GM19455 (cell line): ENCODE measurements around the gene RPL26.
"Not testable (repeated sequence)": the region's sequence is repeated elsewhere in the genome, so short reads cannot be mapped to it uniquely, and the experiment has no call there.

Experiments used
- ATAC-seq: cut with Tn5 transposase; IDR thresholded peaks from one replicate; pipeline ENCODE4 v1.9.1; 2021; ENCODE audit not compliant: unreplicated experiment

Gene RPL26

GRCh38 chr17:8397636-8398035, 14.6 kb upstream of the RPL26 start, which contains the start of gene RNF222:
Gene RNF222, minus strand, starts transcription at chr17:8397827. Its CDS starts 4,366 bp downstream, at chr17:8393461.
- ATAC-seq, result no peak

- ATAC-seq, result not testable (repeated sequence)
These were observed 11.5 kb upstream of the RPL26 start for GRCh38 chr17:8394497-8394896.

DNA sequence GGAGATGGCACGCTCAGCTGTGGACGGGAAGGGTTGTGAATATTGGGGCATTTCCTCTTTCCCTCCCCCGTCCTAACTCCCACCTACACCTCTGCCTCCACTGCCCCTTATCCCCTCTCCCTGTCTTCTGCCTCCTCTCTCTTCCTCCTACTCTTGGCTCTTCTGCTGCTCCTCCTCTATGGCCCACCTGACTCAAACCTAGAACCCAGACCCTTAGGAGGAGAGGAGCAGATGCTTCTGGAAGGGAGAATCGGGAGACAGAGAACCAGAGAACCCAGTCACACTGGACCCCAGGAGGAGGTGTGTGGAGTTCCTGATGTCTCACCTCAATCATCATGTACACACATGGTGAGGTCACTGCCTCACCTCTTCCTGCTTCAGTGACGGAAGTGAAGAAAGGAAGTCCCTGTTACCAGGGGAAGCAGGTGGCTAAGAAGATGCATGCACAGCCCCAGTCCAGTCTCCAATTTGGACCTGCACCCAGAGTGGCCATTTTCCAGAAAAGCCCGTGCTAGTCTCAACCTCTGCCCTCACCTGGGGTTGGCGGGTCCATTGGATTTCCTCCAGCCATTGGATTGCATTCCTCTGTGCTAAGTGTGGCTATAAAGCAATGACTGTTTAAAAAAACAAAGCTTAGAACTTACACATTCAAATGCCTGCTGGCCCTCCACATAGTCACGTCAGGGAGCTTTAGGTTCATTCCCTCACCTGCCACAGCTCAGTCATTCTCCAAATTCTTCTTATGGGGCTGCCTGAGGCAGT, 10.7 kb upstream of the RPL26 start:
- ATAC-seq, result no peak

DNA sequence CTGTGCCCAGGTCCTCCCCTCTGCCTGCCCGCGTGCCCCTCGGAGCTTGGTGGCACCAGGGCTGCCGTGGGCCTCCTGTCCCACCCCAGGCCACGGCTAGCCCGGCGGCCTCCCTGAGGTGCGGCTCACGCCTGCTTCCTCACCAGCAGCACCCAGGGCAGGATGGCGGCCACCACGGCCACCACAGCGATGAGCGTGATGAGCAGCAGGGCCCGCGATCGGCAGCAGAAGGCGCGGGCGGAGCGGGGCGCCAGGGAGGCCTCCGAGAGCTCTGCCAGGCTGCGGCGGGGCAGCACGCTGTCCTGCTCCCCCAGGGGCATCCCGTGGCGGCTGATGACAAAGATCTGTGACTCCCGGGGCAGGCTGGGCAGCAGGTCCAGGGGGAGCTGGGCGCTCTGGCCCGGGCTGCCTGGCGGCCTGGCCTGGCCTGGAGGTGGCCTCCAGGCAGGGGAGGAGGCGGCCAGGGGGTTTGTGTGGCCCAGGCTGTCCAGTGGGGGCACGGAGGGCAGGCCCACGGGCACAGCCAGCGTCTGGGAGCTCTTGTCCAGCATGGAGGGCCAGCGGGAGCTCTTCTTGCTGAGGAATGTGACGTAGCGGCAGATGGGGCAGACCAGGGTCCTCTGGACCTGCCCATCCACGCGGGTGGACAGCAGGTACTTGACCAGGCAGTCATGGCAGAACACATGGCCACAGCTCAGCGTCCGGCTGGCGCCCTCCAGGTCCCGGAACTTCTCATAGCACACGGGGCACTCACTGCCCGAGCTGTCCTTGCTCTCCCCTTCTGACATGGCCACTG, 9.9 kb upstream of the RPL26 start:
- no peak for ATAC-seq

DNA sequence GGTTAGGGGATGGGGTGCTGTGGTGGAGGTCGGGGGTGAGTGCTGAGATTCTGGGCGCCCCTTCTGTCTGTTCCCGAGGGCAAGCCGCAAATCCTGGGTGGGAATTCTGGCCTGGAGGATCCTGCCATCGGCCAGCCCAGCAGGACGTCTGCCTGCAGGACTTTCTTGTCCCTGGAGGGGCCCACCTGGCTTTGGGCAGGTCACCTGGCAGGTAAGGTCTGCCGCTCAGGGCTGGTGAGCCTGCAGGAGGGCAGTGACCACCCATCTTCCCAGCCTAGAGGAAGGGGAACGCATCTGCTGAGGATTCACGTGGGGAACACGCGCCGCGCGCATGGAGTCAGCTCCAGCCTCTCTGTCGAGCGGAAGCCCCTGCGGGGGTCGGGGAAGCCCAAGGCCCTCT, 9.3 kb upstream of the RPL26 start:
- no peak for ATAC-seq

- no peak for ATAC-seq
These were observed 8.7 kb upstream of the RPL26 start for GRCh38 chr17:8391711-8392110.

DNA sequence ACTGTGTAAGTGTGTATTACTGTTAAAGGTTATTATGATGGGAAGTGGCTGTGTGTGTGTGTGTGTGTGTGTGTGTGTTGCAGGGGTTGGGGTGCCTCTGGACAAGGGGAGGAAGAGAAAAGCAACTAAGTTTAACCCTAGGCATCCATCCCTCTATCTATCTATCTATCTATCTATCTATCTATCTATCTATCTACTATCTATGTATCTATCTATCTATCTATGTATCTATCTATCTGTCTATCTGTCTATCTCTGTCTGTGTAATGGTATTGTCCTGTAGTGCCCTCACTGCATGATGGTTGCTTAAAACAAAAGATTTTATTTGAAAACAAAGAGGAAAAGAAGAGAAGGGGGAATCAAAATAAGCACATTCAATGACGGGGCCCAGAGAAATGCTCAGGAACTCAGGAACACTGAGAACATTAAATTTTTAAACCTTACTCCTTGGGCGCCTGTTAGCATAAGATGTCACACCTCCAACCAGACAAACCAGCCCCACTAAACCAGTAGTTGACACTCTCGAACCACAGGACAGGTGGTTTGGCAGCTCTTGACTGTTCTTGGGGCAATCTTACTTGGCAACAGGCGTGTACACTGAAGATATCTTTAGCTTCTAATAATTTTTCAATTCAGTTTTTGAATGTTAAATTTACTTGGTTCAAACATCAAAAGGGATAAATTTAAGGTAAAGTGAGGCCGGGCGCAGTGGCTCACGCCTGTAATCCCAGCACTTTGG, 5.1 kb upstream of the RPL26 start:
- ATAC-seq, result no peak

GRCh38 chr17:8386841-8387240, 3.8 kb upstream of the RPL26 start:
- ATAC-seq, result no peak

GRCh38 chr17:8384801-8385378, 1.9 kb upstream of the RPL26 start:
- ATAC-seq, result no peak

- no peak for ATAC-seq
These were observed 182 bp downstream of the RPL26 start for GRCh38 chr17:8382880-8383142.

GRCh38 chr17:8382052-8382879, 727 bp downstream of the RPL26 start:
- no peak for ATAC-seq

DNA sequence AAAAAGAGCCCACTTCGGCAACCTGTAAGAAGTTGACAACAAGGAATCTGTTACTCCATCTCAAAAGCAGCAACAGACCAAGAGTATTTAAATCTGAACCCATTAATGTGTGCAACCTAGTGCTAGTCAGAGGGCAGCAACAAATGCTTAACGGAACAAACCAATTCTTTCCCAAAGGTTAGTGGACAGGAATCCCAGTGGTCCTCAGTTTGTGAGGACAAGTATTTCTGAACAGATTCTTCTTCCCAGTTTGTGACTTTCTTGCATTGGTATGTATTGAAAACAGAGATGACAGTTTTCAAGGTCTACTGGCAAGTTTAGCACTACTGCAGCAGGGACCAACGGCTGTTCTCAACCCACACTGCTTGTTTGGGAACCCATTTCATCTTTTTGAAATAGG, 2.9 kb downstream of the RPL26 start:
- no peak for ATAC-seq

- ATAC-seq, result not testable (repeated sequence)
These were observed 4.9 kb downstream of the RPL26 start for GRCh38 chr17:8378117-8378516.

DNA sequence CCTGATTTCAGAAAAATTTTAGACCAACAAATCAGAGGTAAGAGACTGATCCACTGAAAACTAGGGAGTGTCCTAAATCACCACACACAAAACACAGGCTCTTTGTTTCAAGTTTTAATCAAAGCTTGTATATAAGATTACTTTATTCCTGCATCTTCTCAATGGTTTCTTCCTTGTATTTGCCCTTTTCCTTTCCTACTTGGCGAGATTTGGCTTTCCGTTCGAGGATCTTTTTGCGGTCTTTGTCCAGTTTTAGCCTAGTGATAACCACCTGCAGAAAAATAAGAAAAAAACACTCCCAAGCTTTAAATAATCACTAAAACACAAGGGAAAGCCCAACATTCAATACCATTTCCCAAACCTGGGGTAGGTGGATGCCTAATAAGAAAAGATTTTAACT, 5.6 kb downstream of the RPL26 start:
- no peak for ATAC-seq

GRCh38 chr17:8376271-8377067, 6.5 kb downstream of the RPL26 start, which contains the start of gene KRABD2:
Gene KRABD2, minus strand, starts transcription at chr17:8376704.
- peak; percentile 83 for ATAC-seq

DNA sequence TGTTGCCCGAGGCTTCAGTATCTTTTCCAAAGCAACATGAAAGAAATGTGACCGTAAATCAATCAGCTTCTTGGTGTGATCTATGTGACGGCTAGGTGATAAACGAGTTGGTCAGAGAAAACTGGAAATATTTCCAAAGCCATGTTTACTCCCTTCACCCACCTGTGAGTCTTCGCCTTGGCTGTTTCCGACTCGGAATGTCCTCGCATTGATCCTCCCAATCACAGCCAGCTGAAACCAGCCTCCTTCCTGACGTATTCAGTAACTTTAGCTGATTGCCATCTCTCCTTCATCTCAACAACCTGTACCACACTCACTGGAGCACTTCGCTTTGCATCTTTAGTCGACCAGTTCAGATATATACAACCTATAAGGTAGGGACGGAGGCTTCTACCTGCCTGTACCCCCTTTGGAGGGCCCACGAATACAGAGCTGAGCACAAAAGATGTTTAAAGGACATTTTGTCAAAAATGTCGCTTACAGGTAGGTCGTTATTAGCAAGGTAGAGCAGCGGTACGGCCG, 7.2 kb downstream of the RPL26 start:
- ATAC-seq, result no peak

- ATAC-seq, result not testable (repeated sequence)
These were observed 9.1 kb downstream of the RPL26 start for GRCh38 chr17:8373856-8374255.

DNA sequence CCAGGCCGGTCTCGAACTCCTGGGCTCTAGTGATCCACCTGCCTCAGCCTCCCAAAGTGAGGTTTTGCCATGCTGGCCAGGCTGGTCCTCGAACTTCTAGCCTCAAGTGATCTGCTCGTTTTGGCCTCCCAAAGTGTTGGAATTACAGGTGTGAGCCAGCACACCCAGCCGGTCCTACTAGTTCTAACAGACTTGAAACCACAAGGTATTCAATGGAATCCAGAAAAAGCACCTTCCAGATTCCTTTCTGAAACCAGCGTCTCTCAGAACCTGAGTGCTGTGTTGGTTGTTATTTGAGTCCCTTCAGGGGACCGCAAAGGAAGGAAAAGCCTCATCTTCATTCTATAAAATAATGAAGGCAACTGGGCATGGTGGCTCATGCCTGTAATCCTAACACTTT, 10.6 kb downstream of the RPL26 start:
- ATAC-seq, result no peak

DNA sequence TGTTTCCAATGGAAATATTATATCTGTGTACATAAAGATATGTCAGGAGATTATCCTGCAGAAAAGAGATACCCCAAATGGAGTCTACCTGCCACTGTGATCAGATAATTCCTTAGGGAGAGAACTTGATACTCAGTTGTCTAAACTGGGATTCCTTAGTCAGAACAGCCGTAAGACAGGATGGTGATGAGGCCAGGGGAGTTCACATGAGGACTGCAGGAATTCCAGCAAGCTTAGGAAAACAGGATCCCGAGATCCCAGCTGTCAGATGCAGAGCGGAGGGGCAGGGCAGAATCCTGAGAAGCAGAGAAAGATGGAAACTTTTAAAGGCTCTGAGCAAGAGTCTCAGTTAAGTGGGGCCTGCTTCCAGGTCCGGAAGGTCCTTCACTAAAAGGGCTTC, 11.2 kb downstream of the RPL26 start:
- ATAC-seq, result no peak

GRCh38 chr17:8369944-8370343, 13.0 kb downstream of the RPL26 start:
- no peak for ATAC-seq
